PC-3 (cell line): Measurements from ENCODE around the gene SPNS3. TPM values are rescaled to one million over a fixed set of nuclear protein-coding genes. Genes with fewer than 3 reads are reported as not detected.

Experiments
- ATAC-seq: fragments of 200-7000 bp; cut with Tn5 transposase; 2 replicates; pipeline ENCODE4 v1.9.1; 2020; ENCODE audit warnings: mild to moderate bottlenecking, moderate library complexity
- BruUV-seq: library from RNA; stranded (reverse); fragments of 400-500 nt; replicated peaks from 2 replicates; lab custom pipeline; 2021; lab: Mats Ljungman, UMichigan
- CTCF ChIA-PET: fragments of 300-600 bp; sonication (Branson Sonifier 250); formaldehyde crosslinking; loops from one replicate; lab custom pipeline; 2022; ENCODE audit warnings: antibody characterized with exemption; lab: Charles Lee
- POLR2A ChIA-PET: fragments of 300-600 bp; sonication (Branson Sonifier 250); formaldehyde crosslinking; loops from one replicate; lab custom pipeline; 2022; ENCODE audit warnings: antibody characterized with exemption; ENCODE audit not compliant: unreplicated experiment; lab: Charles Lee
- DNase-seq: peaks from one replicate; pipeline ENCODE4 v3.0.0-alpha.2; 2015
- H2AFZ ChIP-seq: fragments of 300-600 bp; sonication (generic); 2 replicates; pipeline ENCODE4 v1.6.0; 2016; ENCODE audit warnings: antibody characterized with exemption, low read length
- H3F3A ChIP-seq: fragments of 300-600 bp; sonication (generic); one replicate; pipeline ENCODE4 v1.6.0; 2017; ENCODE audit warnings: antibody characterized with exemption, low read length, control low read depth, mild to moderate bottlenecking; ENCODE audit not compliant: unreplicated experiment
- H3K27ac ChIP-seq: fragments of 300-600 bp; sonication (generic); 2 replicates; pipeline ENCODE4 v1.5.1; 2016; ENCODE audit warnings: mild to moderate bottlenecking, low read length
- H3K27me3 ChIP-seq: fragments of 300-600 bp; sonication (generic); 2 replicates; pipeline ENCODE4 v1.6.1; 2016; ENCODE audit warnings: low read length, mixed read lengths
- H3K36me3 ChIP-seq: fragments of 300-600 bp; sonication (generic); 2 replicates; pipeline ENCODE4 v1.6.1; 2016; ENCODE audit warnings: low read depth, mixed run types, low read length, mixed read lengths
- H3K4me1 ChIP-seq: fragments of 300-600 bp; sonication (generic); 2 replicates; pipeline ENCODE4 v1.5.1; 2016; ENCODE audit warnings: low read length; ENCODE audit not compliant: insufficient read depth
- H3K4me2 ChIP-seq: fragments of 300-600 bp; sonication (generic); 2 replicates; pipeline ENCODE4 v1.6.0; 2016; ENCODE audit warnings: low read length
- H3K4me3 ChIP-seq: fragments of 300-600 bp; sonication (generic); 2 replicates; pipeline ENCODE4 v1.5.1; 2016; ENCODE audit warnings: mild to moderate bottlenecking, low read length, mixed read lengths
- H3K79me2 ChIP-seq: fragments of 300-600 bp; sonication (generic); 2 replicates; pipeline ENCODE4 v1.6.1; 2017; ENCODE audit warnings: low read length, mixed read lengths
- H3K9ac ChIP-seq: fragments of 300-600 bp; sonication (generic); 2 replicates; pipeline ENCODE4 v1.6.0; 2016; ENCODE audit warnings: mild to moderate bottlenecking, low read length
- H3K9me2 ChIP-seq: fragments of 300-600 bp; sonication (generic); replicated peaks from 2 replicates; pipeline ENCODE4 v1.6.1; 2016; ENCODE audit warnings: mixed run types, low read length, mixed read lengths
- H3K9me3 ChIP-seq: fragments of 300-600 bp; sonication (generic); 2 replicates; pipeline ENCODE4 v1.6.1; 2016; ENCODE audit warnings: low read length, mixed read lengths
- H4K20me1 ChIP-seq: fragments of 300-600 bp; sonication (generic); 2 replicates; pipeline ENCODE4 v1.6.1; 2016; ENCODE audit warnings: low read length, mixed read lengths
- EZH2 ChIP-seq: fragments of 300-600 bp; sonication (generic); IDR thresholded peaks from one replicate; pipeline ENCODE4 v1.6.1; 2017; ENCODE audit warnings: antibody characterized with exemption, mild to moderate bottlenecking, low read length; ENCODE audit not compliant: unreplicated experiment
- EZH2phosphoT487 ChIP-seq: fragments of 300-600 bp; sonication (generic); IDR thresholded peaks from 2 replicates; pipeline ENCODE4 v1.6.1; 2018; ENCODE audit warnings: mild to moderate bottlenecking, antibody characterized with exemption, low read length, borderline replicate concordance
- intact Hi-C: fragments of 100-400 bp; cut with micrococcal nuclease; formaldehyde crosslinking; loops from 2 replicates; pipeline ENCODE4 v1.9.0; 2023
- total RNA-seq: library from RNA; depleted of rRNA; stranded (reverse); fragments of >200 nt; gene quantifications from 2 replicates; pipeline ENCODE4 v1.2.3, GENCODE V29; 2014
- TF ChIP-seq, protein P1 (sequence below): fragments of 300-600 bp; sonication (generic); conservative IDR thresholded peaks from 2 replicates; pipeline ENCODE4 v1.5.1; 2017; ENCODE audit warnings: antibody characterized with exemption, low read depth, mild to moderate bottlenecking, low read length

SPNS3 gene
- total RNA-seq, 1 experiment from 2014 or later = 0.69 TPM

DNA sequence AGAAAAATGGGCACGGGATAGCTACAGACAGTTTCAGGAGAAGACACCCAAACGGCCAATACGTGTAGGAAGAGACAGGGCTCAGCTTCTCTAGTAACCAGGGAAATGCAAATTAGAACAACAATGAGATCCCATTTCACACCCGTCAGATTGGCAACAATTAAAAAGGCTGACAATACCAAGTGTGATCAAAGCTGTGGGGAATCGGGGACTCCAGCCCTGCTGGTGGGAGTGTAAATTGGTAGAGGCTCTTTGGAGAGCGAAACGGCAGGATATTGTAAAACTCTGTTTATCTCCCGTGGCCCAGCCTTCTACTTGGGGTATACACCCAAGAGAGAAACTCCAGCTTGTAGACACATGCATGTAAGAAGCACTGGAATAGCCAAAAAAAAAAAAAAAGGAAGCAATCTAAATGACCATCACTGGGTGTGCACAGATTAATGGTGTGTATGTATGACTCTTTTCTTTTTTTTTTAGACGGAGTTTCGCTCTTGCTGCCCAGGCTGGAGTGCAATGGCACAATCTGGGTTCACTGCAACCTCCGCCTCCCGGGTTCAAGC, 93.9 kb downstream of the SPNS3 start:
- H3K9ac ChIP-seq = no peak overlapping the region
- TF ChIP-seq EZH2phosphoT487 (no peak), EZH2 (no peak)
- TF ChIP-seq, protein P1, sequence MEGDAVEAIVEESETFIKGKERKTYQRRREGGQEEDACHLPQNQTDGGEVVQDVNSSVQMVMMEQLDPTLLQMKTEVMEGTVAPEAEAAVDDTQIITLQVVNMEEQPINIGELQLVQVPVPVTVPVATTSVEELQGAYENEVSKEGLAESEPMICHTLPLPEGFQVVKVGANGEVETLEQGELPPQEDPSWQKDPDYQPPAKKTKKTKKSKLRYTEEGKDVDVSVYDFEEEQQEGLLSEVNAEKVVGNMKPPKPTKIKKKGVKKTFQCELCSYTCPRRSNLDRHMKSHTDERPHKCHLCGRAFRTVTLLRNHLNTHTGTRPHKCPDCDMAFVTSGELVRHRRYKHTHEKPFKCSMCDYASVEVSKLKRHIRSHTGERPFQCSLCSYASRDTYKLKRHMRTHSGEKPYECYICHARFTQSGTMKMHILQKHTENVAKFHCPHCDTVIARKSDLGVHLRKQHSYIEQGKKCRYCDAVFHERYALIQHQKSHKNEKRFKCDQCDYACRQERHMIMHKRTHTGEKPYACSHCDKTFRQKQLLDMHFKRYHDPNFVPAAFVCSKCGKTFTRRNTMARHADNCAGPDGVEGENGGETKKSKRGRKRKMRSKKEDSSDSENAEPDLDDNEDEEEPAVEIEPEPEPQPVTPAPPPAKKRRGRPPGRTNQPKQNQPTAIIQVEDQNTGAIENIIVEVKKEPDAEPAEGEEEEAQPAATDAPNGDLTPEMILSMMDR = no peak
- no peaks in the 10 kb centered on the region for H4K20me1 ChIP-seq
- POLR2A ChIA-PET = no interaction called here
- intact Hi-C loops = no loop called here
- no peaks in the 10 kb centered on the region for H3K9me2 ChIP-seq
- no peaks in the 10 kb centered on the region for H3F3A ChIP-seq
- H3K9me3 ChIP-seq = no peaks in the 10 kb centered on the region
- H3K36me3 ChIP-seq = no peaks in the 10 kb centered on the region
- H3K27ac ChIP-seq = no peak overlapping the region
- H2AFZ ChIP-seq = no peak overlapping the region
- no peaks in the 10 kb centered on the region for H3K4me1 ChIP-seq
- H3K4me3 ChIP-seq = no peak overlapping the region
- no TSS peak for BruUV-seq
- no peaks in the 10 kb centered on the region for H3K79me2 ChIP-seq
- DNase-seq (no peak), ATAC-seq (no peak)
- H3K27me3 ChIP-seq = no peaks in the 10 kb centered on the region
- no peak overlapping the region for H3K4me2 ChIP-seq
- CTCF ChIA-PET = no interaction called here

DNA sequence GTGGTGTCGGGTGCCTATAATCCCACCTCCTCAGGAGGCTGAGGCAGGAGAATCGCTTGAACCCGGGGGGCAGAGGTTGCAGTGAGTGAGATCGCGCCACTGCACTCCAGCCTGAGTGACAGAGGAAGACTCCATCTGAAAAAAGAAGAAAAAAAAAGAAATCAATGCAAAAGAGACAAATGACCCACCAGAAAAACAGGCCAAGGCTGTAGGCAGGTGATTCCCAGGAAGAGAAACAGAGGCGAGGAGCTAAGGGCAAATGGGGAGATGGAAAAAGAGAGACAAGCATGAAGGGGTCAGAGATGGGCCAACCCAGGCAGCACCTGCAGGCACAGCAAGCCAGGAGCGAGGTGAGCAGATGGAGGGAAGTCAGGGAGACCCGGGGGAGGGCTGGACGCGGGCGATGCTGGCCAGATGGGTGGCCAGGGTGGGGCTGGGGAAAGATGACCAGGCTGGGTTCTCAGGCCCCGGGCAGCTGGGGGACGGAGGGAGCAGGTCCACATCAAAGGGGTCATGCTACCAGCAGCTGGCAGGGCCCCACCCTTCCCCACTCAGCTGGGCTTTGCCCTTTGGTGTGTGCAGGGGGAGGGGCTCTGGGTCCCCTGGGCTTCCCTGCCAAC, 95.9 kb downstream of the SPNS3 start:
- H2AFZ ChIP-seq = no peak overlapping the region
- H3K27me3 ChIP-seq = no peaks in the 10 kb centered on the region
- H3K9me3 ChIP-seq = no peaks in the 10 kb centered on the region
- no peak overlapping the region for H3K27ac ChIP-seq
- no peaks in the 10 kb centered on the region for H3K9me2 ChIP-seq
- BruUV-seq = no TSS peak
- no peaks in the 10 kb centered on the region for H4K20me1 ChIP-seq
- DNase-seq (no peak), ATAC-seq (no peak)
- POLR2A ChIA-PET = no interaction called here
- intact Hi-C loops = loop anchor here (10.0 kb wide), 1 partner anchor 105 kb away; no protein-coding TSS in a partner anchor
- TF ChIP-seq EZH2phosphoT487 = no peak
- no peak for TF ChIP-seq EZH2
- TF ChIP-seq, protein P1 = no peak
- H3K4me2 ChIP-seq = no peak overlapping the region
- H3F3A ChIP-seq = no peaks in the 10 kb centered on the region
- no peaks in the 10 kb centered on the region for H3K79me2 ChIP-seq
- H3K4me1 ChIP-seq = peaks cover 8% of the 10 kb centered on the region; the same call in 1 of the 2 replicates
- CTCF ChIA-PET = no interaction called here
- H3K36me3 ChIP-seq = no peaks in the 10 kb centered on the region
- H3K4me3 ChIP-seq = no peak overlapping the region
- H3K9ac ChIP-seq = no peak overlapping the region
